Right atrium auricular region (tissue), 2 donors: ENCODE data around the gene ZWILCH. TPM values are rescaled to one million over a fixed set of nuclear protein-coding genes. Genes with fewer than 3 reads are reported as not detected.

Experiments
- DNase-seq: peaks from one replicate; pipeline ENCODE4 v3.0.0-alpha.2; 2019; ENCODE audit warnings: low spot score
- H3K27ac ChIP-seq, 2 donors: fragments of 200-600 bp; sonication (generic); 1 replicate in 1 of 2; 2 replicates in 1 of 2; pipeline ENCODE4 v1.5.1; 2016 to 2019
- H3K27me3 ChIP-seq, 2 donors: fragments of 200-600 bp; sonication (generic); one replicate each; pipeline versions ENCODE4 v1.5.1 to v1.6.0; 2017 to 2019
- H3K36me3 ChIP-seq: fragments of 200-600 bp; sonication (generic); one replicate; pipeline ENCODE4 v1.5.1; 2016
- H3K4me1 ChIP-seq, 2 donors: fragments of 200-600 bp; sonication (generic); one replicate each; pipeline versions ENCODE4 v1.5.1 to v1.6.0; 2017 to 2019
- H3K4me3 ChIP-seq, 2 donors: fragments of 200-600 bp; sonication (generic); 1 replicate in 1 of 2; 2 replicates in 1 of 2; pipeline ENCODE4 v1.5.1; 2017 to 2019; ENCODE audit warnings: mild to moderate bottlenecking in 1 of 2, moderate library complexity in 1 of 2
- H3K9me3 ChIP-seq, 2 donors: fragments of 200-600 bp; sonication (generic); one replicate each; pipeline ENCODE4 v1.5.1; 2019
- CTCF ChIP-seq, 2 donors: fragments of 200-600 bp; sonication (generic); IDR thresholded peaks; one replicate each; pipeline ENCODE4 v1.5.1; 2019; ENCODE audit warnings: antibody characterized with exemption in 2 of 2
- microRNA-seq, 2 donors: library from miRNA; unstranded; fragments of <30 nt; microRNA quantifications; one replicate each; pipeline ENCODE4, GENCODE V29; 2016 to 2017; ENCODE audit warnings: borderline number of aligned reads in 2 of 2, borderline replicate concordance in 1 of 2
- total RNA-seq, 2 donors: library from RNA; depleted of rRNA; stranded (reverse); fragments of >200 nt; gene quantifications; one replicate each; pipeline ENCODE4 v1.1.0, GENCODE V29; 2016

Gene ZWILCH
- total RNA-seq, 2 donors from 2014 or later = 0.89 to 0.98 TPM

DNA sequence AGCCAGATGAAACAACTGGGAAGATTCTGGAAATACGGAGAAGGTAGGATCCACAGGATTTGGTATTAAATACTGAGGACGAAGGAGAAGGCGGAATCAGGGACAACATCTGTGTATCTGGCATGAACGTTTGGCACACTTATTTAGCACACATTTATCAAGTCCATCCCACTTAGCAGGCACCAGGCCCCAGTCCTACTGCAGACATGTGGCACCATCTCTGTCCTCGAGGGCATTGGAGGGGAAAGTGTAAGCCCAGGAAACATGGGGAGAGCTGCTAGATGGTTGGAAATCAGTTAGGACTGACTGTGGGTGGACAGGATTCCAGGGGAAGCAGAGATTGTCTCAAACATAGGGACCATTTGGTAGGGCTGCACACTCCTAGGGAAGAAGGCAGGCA lies 89.7 kb downstream of the ZWILCH start:
- no peaks in the 10 kb centered on the region for H3K27me3 ChIP-seq

DNA sequence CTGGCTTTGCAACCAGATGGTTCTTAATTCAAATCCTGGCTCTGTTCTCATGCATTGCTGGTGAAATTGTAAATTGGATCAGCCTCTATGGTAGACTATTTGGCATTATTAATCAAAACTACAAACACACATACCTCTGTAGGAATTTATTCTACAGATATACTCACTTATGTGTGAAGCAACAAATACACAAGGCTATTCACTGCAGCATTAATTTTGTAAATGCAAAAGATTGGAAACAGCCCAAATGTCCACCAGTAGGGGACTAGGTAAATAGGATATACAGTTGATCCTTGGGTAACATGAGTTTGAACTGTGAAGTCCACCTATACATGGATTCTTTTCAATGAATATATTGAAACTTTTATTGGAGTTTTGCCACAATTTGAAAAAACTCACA lies 90.2 kb downstream of the ZWILCH start:
- Histone ChIP-seq H3K9me3 (no peaks in the 10 kb centered on the region), H3K4me3 (no peak overlapping the region), H3K27ac (no peak overlapping the region), H3K36me3 (no peaks in the 10 kb centered on the region), H3K4me1 (no peaks in the 10 kb centered on the region), H3K27me3 (no peaks in the 10 kb centered on the region)
- no peak for DNase-seq
- no peak for TF ChIP-seq CTCF (IDR thresholded peaks at IDR 0.05)

More for the DNA sequence above, 89.7 kb downstream of the ZWILCH start:
- H3K4me3 ChIP-seq = no peak overlapping the region
- DNase-seq = no peak
- H3K9me3 ChIP-seq = no peaks in the 10 kb centered on the region
- no peak overlapping the region for H3K27ac ChIP-seq
- no peaks in the 10 kb centered on the region for H3K36me3 ChIP-seq
- no peak for TF ChIP-seq CTCF (IDR thresholded peaks at IDR 0.05)
- H3K4me1 ChIP-seq = no peaks in the 10 kb centered on the region

DNA sequence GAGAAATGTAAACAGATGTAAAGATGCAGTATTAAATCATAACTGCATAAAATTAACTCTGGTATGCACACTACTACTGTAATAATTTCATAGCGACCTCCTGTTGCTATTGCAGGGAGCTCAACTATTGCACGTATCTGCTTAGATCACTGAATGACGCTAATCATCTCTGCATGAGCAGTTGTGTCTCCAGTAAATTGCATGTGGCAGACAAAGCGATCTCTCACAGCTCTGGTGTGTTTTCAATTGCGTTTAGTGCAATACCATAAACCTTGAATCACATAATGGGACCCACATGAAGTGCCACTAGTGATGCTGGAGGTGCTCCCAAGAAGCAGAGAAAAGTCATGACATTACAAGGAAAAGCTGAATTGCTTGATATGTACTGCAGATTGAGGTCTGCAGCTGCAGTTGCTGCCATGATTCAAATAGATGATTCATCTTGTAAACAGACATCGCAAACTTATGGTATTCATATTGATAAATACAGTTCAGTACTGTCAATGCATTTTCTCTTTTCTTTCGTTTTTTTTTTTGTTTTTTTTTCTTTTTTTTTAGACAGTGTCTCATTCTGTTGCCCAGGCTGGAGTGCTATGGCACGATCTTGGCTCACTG lies 90.9 kb downstream of the ZWILCH start:
- Histone ChIP-seq H3K9me3 (no peaks in the 10 kb centered on the region), H3K36me3 (no peaks in the 10 kb centered on the region), H3K4me3 (no peak overlapping the region), H3K4me1 (no peaks in the 10 kb centered on the region), H3K27ac (no peak overlapping the region), H3K27me3 (no peaks in the 10 kb centered on the region)
- TF ChIP-seq CTCF (IDR thresholded peaks at IDR 0.05) = no peak
- no peak for DNase-seq

DNA sequence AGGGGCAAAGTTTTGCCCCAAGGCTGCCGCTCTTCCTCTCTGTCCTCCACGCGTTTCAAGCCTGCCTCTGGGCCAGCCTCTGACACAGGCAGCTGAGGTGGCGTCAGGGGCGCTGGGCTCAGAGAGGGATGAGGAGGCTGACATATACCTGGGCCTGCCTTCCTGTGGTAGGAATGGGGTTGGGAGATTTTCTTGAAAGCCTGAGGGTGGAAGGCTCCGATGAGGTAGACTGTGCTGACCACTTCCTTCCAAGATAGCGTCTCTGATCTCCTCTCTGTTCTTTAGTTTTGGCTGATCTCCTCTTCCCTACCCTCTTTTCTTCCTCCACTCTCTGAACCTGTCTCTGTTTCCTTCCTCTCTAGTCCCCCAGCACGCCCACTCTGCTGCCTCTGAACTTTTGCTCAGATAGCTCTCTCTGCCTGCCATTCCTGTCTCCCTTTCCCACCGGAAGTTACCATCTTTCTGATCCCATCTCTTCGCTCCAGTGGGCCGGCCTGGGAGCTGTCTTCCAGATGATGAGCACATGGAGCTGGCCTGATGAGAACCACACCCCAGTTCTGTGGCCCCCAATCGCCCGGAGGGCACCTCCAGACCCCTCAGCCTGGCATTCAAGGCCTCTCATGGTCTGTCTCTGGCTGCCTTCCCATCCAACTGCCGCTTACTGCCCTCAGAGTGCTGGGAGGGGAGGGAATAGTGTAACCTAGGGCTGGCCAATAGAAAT lies 93.1 kb downstream of the ZWILCH start:
- H3K4me1 ChIP-seq = peaks cover 0 to under 1% of the 10 kb centered on the region in 2 donors
- no peaks in the 10 kb centered on the region for H3K27me3 ChIP-seq
- H3K27ac ChIP-seq = no peak overlapping the region
- H3K9me3 ChIP-seq = no peaks in the 10 kb centered on the region
- no peak overlapping the region for H3K4me3 ChIP-seq
- no peaks in the 10 kb centered on the region for H3K36me3 ChIP-seq
- no peak for TF ChIP-seq CTCF (IDR thresholded peaks at IDR 0.05)
- DNase-seq = no peak

Small RNAs within 50 kb of the gene (microRNA-seq; reads per million reads assigned to microRNA genes)
- gene MIR4512 = 0 reads per million in 2 donors

Other genes with a start within 250 kb of the ZWILCH start
- gene DIS3L, start 211.8 kb upstream of the ZWILCH start, total RNA-seq = 10 to 100 TPM; 23.6 to 54.7 TPM
- gene TIPIN, start 148.6 kb upstream of the ZWILCH start, total RNA-seq = 1 to 10 TPM; 1.4 to 5.7 TPM
- 10 to 100 TPM; 31.3 to 36.4 TPM for gene MAP2K1, start 118.4 kb upstream of the ZWILCH start, total RNA-seq
- gene SNAPC5, start 7.6 kb upstream of the ZWILCH start, total RNA-seq = 10 to 100 TPM; 27.6 to 35.3 TPM
- 1,000 to 10,000 TPM; 2,054 to 2,622 TPM for gene RPL4, start 471 bp upstream of the ZWILCH start, total RNA-seq
- not detected for gene LCTL, start 60.7 kb downstream of the ZWILCH start, total RNA-seq
- 100 to 1,000 TPM in 1 of 2 donors, 10 to 100 TPM in 1; 20.8 to 104 TPM for gene SMAD6, start 196.9 kb downstream of the ZWILCH start, total RNA-seq